CD4-positive, alpha-beta T cell treated with Interleukin-4 for 1 hour (primary cell): Measurements from ENCODE around the gene AQP3.
"Not testable (repeated sequence)": the region's sequence is repeated elsewhere in the genome, so short reads cannot be mapped to it uniquely, and the experiment has no call there.

Experiments
- DNase-seq, 2 donors: peaks; one replicate each; pipeline ENCODE4 v3.0.0-alpha.2; 2020 to 2022

The AQP3 gene

DNA sequence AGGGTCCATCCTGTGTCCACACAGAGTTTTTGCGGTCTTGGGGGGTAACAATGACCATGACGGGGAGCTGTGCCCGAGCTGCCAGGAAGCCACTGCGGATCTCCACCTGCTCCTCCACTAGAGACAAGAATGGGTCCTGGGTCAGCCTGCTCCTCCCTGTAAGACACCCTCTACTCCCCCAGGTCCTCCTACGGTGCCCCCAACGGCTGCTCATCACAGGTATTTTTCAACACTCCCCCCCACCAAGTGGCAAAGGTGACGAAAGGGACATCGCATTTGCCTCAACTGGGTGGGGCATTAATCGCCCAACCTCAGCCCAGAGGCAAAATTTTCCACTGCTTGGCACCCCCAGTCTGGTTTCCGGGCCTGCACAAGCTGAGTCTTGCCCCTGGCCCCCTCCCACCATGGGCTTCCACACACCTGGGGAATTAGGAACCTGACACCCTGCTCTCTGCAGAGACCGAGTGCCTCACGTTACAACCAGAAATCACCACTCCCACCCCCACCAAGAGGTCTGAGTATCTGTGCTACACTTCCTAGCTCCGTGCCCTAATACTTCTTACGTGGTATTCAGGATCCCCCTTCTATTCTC, 16.7 kb upstream of the AQP3 start:
- no peak for DNase-seq

DNA sequence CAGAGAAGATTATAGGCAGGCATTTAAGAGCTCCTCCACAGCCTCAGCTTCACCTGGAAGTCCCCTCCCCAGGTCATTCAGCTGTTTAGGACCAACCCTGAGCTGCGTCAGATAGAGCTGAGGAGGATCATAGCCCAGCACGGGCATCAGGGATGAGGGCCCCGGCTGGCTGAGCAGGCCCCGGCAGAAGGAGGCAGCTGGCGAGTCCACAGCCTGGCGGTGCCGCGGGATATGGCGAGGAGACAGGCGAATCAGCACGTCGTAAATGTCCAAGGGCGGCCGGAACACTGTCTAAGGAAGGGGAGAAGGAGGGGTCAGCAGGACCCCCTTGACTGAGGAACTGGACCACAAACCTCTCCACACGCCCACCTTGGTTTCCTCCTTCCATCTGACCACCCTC, 15.8 kb upstream of the AQP3 start:
- no peak for DNase-seq

DNA sequence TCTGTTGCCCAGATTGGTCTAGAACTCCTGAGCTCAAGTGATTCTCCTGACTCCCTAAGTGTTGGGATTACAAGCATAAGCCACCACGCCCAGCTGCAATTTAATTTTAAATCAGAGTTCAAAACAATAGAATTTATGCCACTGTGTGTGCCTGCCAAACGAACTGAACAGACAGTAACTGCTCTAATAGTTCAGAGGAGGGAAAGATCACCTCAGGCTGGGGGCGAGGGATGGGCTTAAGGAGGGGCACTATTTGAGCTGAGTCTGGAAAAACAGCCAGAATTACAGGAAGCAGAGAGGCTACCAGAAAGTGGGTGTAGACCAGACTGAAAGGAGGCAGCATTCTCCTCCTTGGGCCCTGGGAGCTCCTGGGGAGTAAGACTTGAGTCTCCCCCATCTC, 14.1 kb upstream of the AQP3 start:
- DNase-seq: no peak

DNA sequence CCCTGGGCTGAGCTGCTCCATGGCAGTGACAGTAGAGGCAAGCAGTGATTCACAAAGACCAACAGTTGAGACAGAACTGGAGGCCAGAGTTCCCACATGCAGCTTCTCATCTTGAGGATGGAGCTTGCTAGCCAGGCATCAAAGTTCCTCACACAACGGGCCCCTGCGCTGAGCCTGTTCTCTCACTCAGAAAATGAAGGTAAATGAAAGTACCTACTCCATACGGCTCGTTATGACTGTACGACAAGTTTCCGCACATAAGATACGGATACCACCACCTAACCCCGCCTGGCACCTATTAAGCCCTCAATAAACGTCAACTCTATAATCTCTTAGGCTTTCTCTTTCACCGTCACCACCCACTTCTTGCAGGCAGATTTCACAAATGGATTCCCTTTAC, 13.5 kb upstream of the AQP3 start:
- no peak for DNase-seq

DNA sequence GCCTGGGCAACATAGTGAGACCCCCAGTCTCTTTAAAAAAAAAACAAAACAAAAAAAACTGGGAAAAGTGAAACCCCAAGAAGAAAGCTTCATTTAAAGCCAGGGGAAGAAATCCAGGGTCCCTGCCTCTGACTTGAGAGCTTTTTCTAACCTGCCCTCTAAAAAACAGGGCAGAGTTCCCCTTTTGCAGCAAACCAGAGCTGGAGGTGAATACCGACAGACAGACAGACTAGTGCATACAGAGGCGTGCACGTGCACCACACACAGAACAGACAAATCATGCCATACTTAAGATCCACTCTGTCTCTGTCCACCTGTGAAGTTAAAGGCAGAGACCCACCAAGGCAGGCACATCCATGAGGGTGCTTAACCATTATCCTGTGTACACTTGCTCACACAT, 11.7 kb upstream of the AQP3 start:
- no peak for DNase-seq

DNA sequence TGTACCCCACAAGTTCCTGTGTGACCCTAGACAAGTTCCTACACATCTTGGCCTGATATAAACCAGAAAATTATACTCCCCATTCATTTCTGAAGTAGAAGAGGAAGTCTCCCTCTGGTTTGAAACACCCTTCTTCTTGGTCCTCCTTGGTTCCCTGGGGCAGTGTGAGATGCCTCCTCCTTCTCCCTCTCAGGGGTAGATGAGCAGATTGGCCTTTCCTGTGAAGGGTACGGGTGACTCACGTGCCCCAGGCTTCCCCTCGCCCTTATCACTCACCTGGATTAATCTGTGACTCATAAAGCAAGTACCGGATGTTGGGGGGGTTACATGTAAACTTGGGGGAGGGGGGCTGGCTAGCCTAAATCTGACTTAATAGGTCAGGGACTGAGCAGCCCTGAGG, 11.1 kb upstream of the AQP3 start:
- peak; percentile 69 to 82 for DNase-seq

DNA sequence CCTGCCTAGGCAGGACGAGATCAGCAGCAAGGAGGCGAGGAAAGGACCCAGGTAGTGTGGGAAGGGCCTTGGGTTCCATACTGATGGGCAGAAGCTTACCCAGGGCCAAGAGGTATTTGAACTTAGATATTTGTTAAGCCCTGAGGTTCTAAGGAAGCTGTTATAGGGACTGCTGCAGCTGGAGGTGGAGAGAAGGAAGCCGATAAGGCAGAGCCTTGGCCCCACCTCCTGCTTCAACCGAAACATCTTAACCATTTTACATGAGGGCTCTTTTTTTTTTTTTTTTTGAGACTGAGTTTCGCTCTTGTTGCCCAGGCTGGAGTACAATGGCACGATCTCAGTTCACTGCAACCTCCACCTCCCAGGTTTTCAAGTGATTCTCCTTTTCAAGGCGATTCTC, 8.6 kb upstream of the AQP3 start:
- DNase-seq: peak in 1 of 2 donors; percentile 50

DNA sequence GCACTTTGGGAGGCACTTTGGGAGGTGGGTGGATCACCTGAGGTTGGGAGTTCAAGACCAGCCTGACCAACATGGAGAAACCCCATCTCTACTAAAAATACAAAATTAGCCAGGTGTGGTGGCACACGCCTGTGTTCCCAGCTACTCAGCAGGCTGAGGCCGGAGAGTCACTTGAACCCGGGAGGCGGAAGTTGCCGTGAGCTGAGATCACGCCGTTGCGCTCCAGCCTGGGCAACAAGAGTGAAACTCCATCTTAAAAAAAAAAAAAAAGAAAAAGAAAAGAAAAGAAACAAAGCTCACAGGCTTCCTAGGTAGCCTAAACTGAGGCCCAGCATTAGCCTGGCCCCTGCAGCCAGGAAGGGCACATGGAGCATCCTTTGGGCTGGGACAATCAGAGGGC, 8.1 kb upstream of the AQP3 start:
- DNase-seq: not testable (repeated sequence)

DNA sequence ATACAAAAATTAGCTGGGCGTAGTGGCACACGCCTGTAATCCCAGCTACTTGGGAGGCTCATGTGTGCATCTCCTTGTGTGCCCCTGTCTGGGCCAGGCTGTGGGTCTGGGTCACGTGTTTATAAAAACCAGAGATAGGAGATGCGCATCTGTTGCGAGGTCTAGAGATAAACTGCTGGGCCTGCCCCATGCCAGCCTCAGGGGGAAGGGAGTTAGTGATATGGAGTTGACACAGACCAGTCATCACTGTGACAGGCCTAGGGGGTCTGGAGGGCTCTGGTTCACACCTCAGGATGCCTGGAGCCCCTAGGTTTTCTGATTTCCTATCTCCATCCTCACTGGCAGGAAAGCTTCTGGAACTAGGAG, 7.3 kb upstream of the AQP3 start:
- not testable (repeated sequence) for DNase-seq

DNA sequence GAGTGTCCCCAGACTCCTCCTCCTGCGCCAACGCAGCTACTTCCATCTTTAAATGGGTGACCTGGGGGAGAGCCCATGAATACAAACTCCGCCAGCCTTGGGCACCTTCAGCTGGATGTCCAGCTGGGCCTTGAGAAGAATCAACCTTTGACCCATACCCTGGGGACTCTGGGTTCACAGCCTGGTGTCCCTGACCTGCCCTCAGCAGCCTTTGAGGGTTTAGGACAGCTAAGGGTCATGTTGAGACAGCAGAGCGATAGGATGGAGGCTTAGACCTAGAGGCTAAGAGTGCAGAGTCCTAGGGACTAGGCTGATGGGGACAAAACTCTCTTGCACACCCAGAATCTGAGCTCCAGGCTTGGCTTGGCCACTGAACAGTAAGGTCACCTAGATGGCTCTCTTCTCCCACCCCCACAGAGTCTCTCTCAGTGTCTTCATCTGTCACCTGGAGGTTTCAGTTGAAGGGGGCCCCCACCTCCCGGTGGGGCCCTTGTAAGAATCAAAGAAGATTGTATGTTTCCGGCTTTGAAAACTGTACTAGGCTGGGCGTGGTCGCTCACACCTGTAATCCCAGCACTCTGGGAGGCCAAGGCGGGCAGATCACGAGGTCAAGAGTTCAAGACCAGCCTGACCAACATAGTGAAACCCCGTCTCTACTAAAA, 6.7 kb upstream of the AQP3 start:
- no peak for DNase-seq

DNA sequence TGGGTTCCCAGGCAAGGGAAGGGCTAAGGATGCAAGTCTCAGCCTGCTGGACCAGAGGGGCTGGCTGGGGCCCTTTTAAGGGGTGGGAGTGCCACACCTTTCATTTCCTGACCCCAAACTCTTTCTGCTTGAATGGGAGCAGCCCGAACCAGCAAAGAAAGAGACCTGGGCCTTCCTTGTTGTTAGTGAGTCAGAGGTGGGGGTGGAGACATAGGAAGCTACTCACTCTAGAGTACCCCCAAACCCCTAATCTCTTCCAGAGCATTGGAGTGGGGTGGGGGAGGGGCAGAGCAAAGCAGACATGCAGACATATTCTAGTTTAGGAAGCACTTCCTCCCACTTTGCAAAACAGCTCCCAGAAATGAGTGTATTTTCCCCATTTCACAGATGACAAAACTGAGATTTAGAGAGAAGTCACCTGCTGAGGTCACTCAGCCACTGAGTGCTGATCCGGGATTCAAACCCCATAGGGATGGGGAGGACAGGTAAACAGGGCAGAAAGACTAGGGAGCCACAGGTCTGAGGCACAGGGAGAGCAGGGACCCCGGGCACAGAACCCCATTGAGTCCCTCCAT, 6.0 kb upstream of the AQP3 start:
- DNase-seq: no peak

DNA sequence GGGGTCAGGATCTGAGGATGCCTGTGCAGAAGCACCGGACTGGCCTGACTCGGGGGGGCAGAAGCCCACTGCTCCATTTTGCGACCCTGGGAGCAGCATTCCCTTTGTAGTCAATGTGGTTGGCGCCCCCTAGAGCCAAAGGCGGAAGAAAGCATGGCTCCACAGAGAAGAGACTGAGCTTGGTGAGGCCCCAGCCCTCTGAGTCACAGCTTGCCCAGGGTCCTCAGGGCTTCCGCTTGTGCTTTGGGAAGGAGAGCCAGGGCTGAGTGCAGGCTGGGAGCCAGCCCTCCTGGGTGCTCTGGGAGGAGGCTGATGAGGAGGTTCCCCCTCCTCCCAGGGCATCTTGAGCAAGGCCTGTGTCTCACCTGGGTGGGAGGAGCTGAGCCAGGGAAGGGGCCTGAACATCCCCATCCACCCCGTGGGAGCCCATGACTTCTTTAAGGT, 5.5 kb upstream of the AQP3 start:
- DNase-seq: peak; percentile 32 to 43

DNA sequence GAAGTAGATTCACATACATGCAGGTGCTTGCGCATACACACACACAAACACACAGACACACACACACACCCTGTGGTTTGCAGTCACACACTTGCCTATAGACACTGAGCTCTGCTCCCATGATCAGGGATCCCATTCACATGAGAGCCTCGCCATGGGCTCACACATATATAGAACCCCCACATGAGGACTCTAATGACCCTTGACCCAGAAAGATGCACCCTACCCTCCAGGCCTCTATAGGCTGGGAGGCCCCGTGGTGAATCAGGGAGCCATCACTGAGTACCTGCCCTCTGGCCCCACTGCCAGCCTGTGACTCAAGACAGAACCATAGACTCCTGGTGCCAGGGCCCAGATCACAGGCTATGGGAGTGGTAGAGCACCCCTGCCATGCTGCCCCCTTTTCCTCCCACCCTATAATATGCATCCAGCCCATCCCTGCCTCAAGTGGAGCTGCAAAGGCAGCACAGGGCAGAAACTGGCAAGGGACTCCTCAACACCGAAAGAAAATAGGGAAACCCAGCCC, 3.3 kb upstream of the AQP3 start:
- no peak for DNase-seq

DNA sequence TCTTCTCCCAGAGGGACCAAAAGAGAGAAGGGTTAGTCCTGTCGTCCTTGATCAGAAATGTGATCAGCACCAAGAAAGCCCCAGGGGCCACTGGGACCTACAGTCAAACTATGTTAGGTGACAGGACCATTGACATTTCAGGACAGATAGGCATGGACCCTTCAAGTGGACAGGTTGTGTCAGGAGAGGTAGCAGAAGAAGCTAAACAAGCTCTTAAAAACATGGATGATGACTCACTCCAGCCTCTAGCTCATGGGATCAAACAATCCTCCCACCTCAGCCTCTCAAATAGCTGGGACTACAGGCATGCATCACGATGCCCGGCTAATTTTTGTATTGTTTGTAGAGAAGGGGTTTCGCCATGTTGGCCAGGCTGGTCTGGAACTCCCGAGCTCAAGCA, 2.3 kb upstream of the AQP3 start:
- DNase-seq: no peak

DNA sequence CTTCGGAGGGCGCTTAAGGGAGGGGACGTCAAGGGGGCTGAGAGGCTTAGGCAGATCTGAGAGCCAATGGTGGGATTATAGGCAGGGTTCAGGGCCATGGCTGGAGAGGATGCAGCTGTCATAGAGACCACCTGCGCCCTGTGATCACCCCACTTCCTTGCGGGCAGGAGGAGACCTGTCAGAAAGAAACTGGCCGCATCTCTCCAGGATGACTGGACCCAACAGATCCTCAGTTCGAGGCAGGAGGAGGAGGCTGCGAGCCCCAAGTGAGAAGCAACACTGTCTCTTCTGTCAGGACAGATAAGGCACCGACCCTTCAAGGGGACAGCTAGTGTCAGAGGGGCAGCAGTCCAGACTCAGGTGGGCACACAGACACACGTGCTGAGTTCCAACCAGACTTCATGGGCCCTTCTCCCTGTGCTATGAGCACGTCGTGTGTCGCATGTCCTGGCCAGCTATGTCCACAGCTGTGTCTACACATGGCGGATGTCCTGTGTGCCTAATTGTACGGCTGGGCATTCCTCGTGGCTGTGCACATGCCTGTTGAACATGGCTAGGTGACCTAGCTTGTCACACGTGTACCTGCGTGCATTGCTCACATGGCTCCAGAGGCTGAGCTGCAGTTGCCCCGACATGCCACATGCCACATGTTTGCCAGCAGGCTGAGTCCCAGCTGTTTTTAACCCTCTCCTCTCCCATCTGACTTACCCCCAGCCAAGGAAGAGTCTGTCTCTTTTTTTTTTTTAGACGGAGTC, 583 bp upstream of the AQP3 start:
- no peak for DNase-seq

DNA sequence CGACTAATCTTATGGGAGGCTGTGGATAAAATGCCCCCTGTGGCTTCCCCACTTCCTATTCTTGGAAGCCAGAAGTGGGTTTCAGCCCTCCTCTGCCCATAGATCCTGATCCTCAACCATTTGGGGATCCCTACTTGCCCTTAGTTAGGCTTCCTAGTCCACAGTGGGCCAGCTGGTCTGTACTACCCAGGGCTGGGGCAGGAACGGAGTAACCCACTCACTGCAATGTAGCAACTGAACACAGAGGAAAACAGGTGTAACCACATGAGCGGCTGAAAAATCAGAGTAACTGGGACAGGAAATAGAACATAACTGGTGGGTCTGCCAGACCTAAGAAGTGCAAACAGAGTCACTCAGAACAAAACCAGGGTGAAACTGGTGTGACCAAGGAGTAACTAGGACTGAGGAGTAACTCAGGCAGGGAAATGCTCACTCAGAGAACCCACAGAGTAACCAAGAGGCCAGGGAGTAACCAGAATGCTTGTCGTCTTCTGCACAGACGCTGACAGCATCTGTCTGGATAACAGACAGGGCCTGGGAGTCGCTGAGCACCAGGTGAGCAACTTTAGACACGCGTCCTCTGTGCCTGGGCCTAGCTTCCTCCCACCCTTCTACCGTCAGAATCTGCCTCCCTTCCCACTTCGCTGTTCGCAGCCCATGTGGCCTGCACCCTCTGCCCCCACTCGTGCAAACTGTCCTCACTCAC, 1.0 kb downstream of the AQP3 start:
- DNase-seq: peak; percentile 46 to 70

DNA sequence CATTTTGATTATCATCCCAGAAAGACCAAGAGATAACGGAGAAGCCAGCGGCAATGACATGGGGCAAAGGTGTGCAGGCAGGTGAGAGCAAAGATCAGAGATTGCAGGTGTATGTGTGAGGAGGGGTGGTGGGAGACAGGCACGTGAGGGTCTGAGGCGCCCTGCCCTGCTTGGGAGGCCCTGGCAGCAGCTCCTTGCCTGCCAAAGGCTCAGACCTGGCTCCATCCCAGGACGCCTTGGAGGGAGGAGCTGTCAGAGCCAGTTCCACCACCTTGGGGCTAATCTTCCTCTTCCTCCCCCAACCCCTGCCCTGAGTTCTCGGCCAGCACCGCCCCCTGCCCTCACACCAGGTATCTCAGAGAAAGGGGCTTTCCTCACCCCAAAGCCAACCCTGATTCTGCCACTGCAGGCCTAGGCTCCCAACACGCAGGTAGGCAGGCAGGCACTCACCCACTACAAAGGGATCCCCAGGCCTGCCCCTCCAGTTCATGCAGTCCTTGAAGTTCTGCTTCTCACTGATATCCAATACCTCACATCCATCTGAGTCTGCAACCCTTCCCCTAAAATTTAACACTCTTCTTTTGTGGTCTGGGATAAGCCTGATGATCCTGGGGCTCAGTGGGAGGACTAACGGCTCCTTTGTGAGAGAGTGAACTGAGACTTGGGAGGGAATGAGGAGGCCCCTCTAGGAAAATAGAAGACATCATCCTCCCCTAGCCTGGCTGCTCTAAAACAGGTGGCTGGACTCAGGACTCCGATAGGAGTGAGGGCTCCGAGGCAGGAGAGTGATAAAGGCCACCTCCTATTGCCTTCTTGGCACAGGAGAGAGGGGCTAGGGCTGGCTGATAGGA, 1.8 kb downstream of the AQP3 start:
- peak; percentile 34 to 44 for DNase-seq

DNA sequence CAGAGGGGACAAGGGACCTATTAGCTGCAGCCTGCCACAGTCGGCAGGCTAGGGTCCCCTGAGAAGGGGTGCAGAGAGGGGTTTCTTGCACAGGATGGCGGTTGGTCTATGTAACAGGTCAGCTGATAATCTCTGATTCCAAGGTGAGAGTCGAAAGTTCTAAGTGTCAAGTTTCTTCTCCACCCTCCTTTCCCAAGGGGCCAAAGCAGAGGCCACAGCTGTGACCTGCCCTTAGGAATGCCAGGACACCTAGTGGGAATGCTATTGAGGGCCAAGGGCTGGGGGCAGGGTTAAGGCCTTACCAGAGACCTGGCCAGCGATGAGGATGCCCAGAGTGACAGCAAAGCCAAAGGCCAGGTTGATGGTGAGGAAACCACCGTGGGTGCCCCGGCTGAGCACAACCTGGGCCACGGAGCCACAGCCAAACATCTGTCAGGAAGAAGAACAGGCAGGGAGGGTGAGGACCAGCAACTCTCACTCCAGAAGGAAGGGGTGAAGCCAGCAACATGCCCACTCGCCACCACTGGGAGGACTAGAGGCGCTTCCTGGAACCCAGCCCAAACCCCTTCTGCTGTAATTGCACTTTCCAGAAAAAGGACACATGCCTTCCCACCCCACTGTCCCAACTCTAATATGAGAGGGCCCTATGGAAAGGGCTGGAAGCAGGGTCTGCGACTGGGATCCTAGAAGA, 3.8 kb downstream of the AQP3 start:
- no peak for DNase-seq

DNA sequence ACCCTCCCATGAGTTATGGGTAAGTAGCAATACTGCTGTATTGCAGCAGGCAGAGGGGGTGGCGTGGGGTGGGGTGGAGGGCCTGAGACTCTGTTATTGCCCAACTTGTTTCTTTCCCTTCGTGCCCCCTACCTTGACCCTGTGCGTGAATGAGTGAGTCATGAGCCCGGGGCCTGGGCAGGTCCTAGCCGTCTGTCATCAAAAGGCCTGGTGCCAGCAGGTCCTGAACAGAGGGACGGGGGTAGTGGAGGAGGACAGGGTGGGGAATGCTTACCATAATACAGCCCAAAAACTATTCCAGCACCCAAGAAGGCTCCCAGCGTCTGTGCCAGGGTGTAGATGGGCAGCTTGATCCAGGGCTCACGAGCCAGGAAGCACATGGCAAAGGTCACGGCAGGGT, 4.3 kb downstream of the AQP3 start:
- DNase-seq: no peak

DNA sequence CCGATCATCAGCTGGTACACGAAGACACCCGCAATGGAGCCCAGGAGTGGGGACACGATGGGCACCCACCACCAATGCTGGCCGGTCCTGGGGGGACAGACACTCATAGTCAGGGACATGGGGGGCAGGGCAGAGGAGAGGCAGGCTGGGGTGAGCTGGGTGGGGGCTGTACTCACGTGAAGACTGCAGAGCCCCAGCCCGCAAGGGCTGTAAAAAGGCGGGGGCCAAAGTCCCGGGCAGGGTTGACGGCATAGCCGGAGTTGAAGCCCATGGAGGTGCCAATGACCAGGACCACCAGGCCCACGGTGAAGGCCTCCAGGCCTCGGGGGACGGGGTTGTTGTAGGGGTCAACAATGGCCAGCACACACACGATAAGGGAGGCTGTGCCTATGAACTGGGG, 5.3 kb downstream of the AQP3 start:
- no peak for DNase-seq

DNA sequence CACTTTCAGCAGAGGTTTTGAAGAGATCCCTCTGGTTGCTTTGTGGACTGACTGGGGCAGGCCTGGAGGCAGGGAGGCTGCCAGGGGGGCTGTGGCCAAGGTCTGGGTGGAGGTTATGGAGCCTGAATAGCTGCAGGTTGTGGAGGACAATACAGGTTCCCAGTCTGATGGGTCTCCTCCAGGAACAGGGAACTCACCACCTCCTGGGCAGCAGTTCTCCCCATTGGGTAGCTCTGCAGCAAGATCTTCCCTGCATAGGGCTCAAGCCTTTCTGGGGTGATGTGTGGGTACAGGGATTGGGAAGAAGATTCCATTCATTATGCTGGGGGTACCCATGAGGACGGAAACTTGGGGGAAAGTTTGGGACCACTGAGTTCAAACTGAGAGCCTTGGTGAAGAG, 6.8 kb downstream of the AQP3 start:
- no peak for DNase-seq

DNA sequence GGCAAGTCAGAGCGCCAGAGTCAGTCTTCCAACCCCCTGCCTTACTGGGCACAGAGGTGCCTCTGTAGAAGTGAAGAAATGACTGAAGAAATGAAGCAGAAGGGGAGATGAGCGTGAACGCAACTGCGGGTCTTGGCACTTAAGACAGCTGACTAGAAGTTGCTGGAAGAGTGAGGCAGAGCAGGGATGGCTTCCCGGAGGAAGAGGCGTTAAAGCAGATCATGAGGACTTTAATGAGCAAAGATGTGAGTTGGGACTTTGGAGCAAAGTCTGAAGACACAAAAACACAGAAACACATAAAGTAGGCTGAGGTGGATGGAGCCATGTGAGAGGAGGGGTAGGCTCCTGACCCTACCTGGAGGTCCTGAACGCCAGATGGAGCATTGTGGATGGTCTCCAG, 7.2 kb downstream of the AQP3 start:
- no peak for DNase-seq
